SK-N-SH treated with all-trans-retinoic acid at 6 μM for 48 hours (cell line): ENCODE results near the gene PHF19.
A peak's percentile ranks its signal among the peaks of the same experiment; 100 is the strongest.

Experiments
- ATAC-seq: fragments of 200-7000 bp; cut with Tn5 transposase; 3 replicates; pipeline ENCODE4 v1.9.1; 2020; ENCODE audit warnings: mild to moderate bottlenecking, moderate library complexity
- ARNTL ChIP-seq: fragments of 450-650 bp; formaldehyde crosslinking; IDR thresholded peaks from 2 replicates; pipeline ENCODE4 v1.5.0; 2020; ENCODE audit warnings: low read depth, mild to moderate bottlenecking, moderate library complexity, borderline replicate concordance
- BACH2 ChIP-seq: fragments of 250-450 bp; sonication (Bioruptor Pico); IDR thresholded peaks from 2 replicates; pipeline ENCODE4 v1.9.0; 2021; ENCODE audit warnings: mild to moderate bottlenecking, borderline replicate concordance
- CSDC2 ChIP-seq: fragments of 250-450 bp; sonication (Bioruptor Pico); IDR thresholded peaks from 2 replicates; pipeline ENCODE4 v1.5.0; 2020; ENCODE audit warnings: mild to moderate bottlenecking, moderate library complexity
- ESRRG ChIP-seq: fragments of 250-450 bp; sonication (Bioruptor Pico); IDR thresholded peaks from 2 replicates; pipeline ENCODE4 v1.6.1; 2021; ENCODE audit warnings: mild to moderate bottlenecking
- GLIS3 ChIP-seq: fragments of 250-450 bp; sonication (Bioruptor Pico); IDR thresholded peaks from 2 replicates; pipeline ENCODE4 v1.5.0; 2020; ENCODE audit warnings: mild to moderate bottlenecking, moderate library complexity
- OSR1 ChIP-seq: fragments of 250-450 bp; sonication (Bioruptor Pico); IDR thresholded peaks from 2 replicates; pipeline ENCODE4 v1.8.0; 2022; ENCODE audit warnings: moderate library complexity, mild to moderate bottlenecking, inconsistent platforms
- RARB ChIP-seq: fragments of 250-450 bp; sonication (Bioruptor Pico); IDR thresholded peaks from 2 replicates; pipeline ENCODE4 v1.8.0; 2021; ENCODE audit warnings: mild to moderate bottlenecking, moderate library complexity
- SNAI2 ChIP-seq: fragments of 250-450 bp; sonication (Bioruptor Pico); IDR thresholded peaks from 2 replicates; pipeline ENCODE4 v1.5.0; 2020; ENCODE audit warnings: mild to moderate bottlenecking, moderate library complexity
- TCF4 ChIP-seq: fragments of 250-450 bp; sonication (Bioruptor Pico); IDR thresholded peaks from 2 replicates; pipeline ENCODE4 v1.8.0; 2021; ENCODE audit warnings: mild to moderate bottlenecking, moderate library complexity, borderline replicate concordance
- TOX ChIP-seq: fragments of 250-450 bp; sonication (Bioruptor Pico); IDR thresholded peaks from 2 replicates; pipeline ENCODE4 v1.8.0; 2021; ENCODE audit warnings: mild to moderate bottlenecking, moderate library complexity, borderline replicate concordance
- ZC3H10 ChIP-seq: fragments of 250-450 bp; sonication (Bioruptor Pico); IDR thresholded peaks from 2 replicates; pipeline ENCODE4 v1.5.1; 2021; ENCODE audit warnings: mild to moderate bottlenecking, moderate library complexity
- ZFP3 ChIP-seq: fragments of 250-450 bp; sonication (Bioruptor Pico); IDR thresholded peaks from 2 replicates; pipeline ENCODE4 v1.5.0; 2020; ENCODE audit warnings: mild to moderate bottlenecking, moderate library complexity
- ZFP30 ChIP-seq: fragments of 450-650 bp; formaldehyde crosslinking; IDR thresholded peaks from 2 replicates; pipeline ENCODE4 v1.5.0; 2022; ENCODE audit warnings: mild to moderate bottlenecking, moderate library complexity
- ZNF70 ChIP-seq: fragments of 450-650 bp; formaldehyde crosslinking; IDR thresholded peaks from 2 replicates; pipeline ENCODE4 v1.5.0; 2020; ENCODE audit warnings: mild to moderate bottlenecking, moderate library complexity
- ZNF8 ChIP-seq: fragments of 450-650 bp; formaldehyde crosslinking; IDR thresholded peaks from 2 replicates; pipeline ENCODE4 v1.5.0; 2020; ENCODE audit warnings: mild to moderate bottlenecking, moderate library complexity
- TF ChIP-seq, protein P1 (sequence below): fragments of 250-450 bp; sonication (Bioruptor Pico); IDR thresholded peaks from 2 replicates; pipeline ENCODE4 v1.5.1; 2020; ENCODE audit warnings: low read depth, mild to moderate bottlenecking, moderate library complexity
- TF ChIP-seq, protein P2 (sequence below): fragments of 250-450 bp; sonication (Bioruptor Pico); IDR thresholded peaks from 2 replicates; pipeline ENCODE4 v1.8.0; 2020; ENCODE audit warnings: mild to moderate bottlenecking, moderate library complexity, borderline replicate concordance
- TF ChIP-seq, protein P3 (sequence below): fragments of 250-450 bp; sonication (Bioruptor Pico); IDR thresholded peaks from 2 replicates; pipeline ENCODE4 v1.5.1; 2021; ENCODE audit warnings: mild to moderate bottlenecking, moderate library complexity
- TF ChIP-seq, protein P4 (sequence below): fragments of 250-450 bp; sonication (Bioruptor Pico); IDR thresholded peaks from 2 replicates; pipeline ENCODE4 v1.5.0; 2020; ENCODE audit warnings: mild to moderate bottlenecking, moderate library complexity
- TF ChIP-seq, protein P5 (sequence below): fragments of 250-450 bp; sonication (Bioruptor Pico); IDR thresholded peaks from 2 replicates; pipeline ENCODE4 v1.8.0; 2021; ENCODE audit warnings: low read depth, mild to moderate bottlenecking, moderate library complexity, borderline replicate concordance

Gene PHF19

DNA sequence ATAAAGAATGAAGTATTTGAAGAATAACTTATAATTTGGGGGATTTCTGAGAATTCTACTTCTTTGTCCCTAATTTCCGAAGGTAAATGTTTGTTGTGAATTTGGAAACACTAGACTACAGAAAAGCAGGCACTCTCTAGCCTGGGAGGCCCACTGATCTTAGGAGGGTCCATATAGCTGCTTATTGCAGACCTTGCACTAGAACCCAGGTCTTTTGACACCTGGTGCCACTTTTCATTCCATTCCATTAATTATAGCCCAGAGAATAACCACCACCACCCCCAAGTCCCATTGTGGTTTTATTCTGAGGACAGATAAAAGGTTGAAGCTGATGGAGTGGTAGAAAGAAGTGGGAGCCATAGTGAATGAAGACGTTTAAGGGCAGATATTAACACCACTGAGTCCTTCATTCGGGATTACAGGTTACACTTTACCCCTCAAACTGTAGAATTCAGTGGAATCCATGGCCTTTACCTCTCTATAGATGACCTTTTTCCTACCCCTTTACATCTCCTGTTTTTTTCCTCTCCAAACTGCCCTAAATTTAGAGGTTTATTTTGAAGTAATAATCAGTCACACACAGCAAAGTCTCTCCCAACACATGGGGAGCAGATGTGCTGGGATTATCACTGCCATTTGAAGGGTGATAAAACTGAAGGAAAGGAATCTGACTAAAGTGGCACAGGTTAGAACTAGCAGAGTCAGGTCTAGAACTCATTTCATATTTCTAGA, 22.2 kb downstream of the PHF19 start (continued):
- TF ChIP-seq, protein P1, sequence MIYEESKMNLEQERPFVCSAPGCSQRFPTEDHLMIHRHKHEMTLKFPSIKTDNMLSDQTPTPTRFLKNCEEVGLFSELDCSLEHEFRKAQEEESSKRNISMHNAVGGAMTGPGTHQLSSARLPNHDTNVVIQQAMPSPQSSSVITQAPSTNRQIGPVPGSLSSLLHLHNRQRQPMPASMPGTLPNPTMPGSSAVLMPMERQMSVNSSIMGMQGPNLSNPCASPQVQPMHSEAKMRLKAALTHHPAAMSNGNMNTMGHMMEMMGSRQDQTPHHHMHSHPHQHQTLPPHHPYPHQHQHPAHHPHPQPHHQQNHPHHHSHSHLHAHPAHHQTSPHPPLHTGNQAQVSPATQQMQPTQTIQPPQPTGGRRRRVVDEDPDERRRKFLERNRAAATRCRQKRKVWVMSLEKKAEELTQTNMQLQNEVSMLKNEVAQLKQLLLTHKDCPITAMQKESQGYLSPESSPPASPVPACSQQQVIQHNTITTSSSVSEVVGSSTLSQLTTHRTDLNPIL (CRISPR knock-in tag) = no peak

DNA sequence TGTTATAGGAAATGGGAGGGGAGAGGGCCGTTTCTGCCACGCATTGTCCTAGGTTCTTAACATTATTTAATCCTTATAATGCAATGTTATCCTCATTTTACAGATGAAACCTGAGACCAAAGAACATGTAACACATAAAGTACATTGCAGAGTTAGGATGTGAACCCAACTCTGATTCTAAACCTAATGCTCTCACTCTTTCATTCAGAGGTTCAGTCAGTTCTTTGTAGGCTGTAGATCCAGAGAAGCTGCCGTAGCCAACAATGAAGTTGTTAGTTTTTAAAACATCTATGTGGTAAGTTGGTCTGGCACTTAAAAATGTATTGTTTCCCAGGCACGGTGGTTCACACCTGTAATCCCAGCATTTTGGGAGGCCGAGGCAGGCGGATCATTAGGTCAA, 23.8 kb downstream of the PHF19 start:
- ATAC-seq = no peak
- TF ChIP-seq ESRRG (CRISPR knock-in tag) (no peak), ZFP30 (CRISPR knock-in tag) (no peak)
- TF ChIP-seq, all 23 proteins: peak for 0

DNA sequence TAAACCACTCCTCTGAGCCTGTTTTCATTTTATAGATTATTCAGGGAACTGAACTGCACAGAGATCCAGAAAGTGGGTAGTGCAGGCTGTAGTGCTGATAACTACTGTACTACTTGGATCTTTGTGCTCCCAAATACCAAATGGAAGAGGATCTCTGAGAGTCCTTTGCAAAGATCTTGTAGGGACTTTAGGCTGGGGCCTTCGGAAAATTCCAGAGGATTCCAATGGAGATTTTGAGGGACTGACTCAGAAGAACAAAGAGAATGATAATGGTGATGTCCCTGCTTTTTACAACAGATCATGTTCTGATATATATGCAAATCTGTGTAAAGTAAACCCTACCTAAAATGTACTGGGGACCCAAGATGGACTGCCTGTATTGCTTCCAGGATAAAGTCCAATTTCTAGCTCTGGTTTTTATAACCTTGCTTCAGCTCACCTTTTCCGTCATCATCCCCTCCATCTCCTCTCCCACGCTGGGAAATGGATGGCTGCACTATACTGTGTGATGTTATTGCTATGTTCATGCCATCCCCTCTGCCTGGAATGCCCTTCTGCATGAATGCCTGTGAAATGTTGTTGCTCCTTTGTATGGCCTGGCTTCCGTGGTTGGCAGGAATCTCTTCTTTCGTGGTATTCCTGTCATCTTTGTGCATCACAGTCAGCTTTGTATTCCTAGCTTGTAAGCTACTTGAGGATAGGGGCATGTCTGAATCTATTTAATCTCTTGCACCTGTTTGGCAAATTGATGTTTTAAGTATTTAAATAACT, 24.6 kb downstream of the PHF19 start:
- ATAC-seq = no peak
- TF ChIP-seq BACH2 (no peak), RARB (CRISPR knock-in tag) (no peak), OSR1 (CRISPR knock-in tag) (no peak), ZFP3 (CRISPR knock-in tag) (no peak), CSDC2 (CRISPR knock-in tag) (no peak), GLIS3 (CRISPR knock-in tag) (no peak), ZFP30 (CRISPR knock-in tag) (no peak)
- TF ChIP-seq, protein P2, sequence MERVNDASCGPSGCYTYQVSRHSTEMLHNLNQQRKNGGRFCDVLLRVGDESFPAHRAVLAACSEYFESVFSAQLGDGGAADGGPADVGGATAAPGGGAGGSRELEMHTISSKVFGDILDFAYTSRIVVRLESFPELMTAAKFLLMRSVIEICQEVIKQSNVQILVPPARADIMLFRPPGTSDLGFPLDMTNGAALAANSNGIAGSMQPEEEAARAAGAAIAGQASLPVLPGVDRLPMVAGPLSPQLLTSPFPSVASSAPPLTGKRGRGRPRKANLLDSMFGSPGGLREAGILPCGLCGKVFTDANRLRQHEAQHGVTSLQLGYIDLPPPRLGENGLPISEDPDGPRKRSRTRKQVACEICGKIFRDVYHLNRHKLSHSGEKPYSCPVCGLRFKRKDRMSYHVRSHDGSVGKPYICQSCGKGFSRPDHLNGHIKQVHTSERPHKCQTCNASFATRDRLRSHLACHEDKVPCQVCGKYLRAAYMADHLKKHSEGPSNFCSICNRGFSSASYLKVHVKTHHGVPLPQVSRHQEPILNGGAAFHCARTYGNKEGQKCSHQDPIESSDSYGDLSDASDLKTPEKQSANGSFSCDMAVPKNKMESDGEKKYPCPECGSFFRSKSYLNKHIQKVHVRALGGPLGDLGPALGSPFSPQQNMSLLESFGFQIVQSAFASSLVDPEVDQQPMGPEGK (CRISPR knock-in tag) = no peak

DNA sequence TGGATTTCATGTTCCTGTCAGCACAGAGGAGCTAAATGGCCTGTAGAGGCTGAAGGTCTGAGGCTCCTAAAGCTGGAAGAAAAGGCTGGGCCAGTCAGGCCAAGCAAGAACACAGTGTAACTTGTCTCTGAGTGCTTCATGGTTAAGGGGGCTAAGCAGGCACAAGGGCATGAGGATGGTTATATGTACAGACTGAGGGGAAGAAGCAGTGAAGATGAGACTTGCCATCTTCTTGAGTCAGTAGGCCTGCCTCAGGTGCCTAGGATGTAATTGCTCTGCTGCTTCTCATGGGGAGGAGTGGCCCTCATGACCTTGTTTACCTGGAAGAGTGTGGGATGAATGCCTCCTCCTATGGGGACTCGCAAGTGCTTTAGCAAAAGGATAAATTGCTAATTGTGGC, 25.5 kb downstream of the PHF19 start:
- TF ChIP-seq OSR1 (CRISPR knock-in tag) = no peak
- no peak for TF ChIP-seq ZNF70 (CRISPR knock-in tag)
- TF ChIP-seq, protein P3, sequence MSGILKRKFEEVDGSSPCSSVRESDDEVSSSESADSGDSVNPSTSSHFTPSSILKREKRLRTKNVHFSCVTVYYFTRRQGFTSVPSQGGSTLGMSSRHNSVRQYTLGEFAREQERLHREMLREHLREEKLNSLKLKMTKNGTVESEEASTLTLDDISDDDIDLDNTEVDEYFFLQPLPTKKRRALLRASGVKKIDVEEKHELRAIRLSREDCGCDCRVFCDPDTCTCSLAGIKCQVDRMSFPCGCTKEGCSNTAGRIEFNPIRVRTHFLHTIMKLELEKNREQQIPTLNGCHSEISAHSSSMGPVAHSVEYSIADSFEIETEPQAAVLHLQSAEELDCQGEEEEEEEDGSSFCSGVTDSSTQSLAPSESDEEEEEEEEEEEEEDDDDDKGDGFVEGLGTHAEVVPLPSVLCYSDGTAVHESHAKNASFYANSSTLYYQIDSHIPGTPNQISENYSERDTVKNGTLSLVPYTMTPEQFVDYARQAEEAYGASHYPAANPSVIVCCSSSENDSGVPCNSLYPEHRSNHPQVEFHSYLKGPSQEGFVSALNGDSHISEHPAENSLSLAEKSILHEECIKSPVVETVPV (CRISPR knock-in tag) = no peak
- TF ChIP-seq SNAI2 (CRISPR knock-in tag) = no peak
- no peak for TF ChIP-seq TCF4 (CRISPR knock-in tag)
- no peak for TF ChIP-seq ZNF8
- TF ChIP-seq BACH2 = no peak
- TF ChIP-seq, protein P1 (CRISPR knock-in tag) = no peak
- no peak for TF ChIP-seq ESRRG (CRISPR knock-in tag)
- TF ChIP-seq, protein P4, sequence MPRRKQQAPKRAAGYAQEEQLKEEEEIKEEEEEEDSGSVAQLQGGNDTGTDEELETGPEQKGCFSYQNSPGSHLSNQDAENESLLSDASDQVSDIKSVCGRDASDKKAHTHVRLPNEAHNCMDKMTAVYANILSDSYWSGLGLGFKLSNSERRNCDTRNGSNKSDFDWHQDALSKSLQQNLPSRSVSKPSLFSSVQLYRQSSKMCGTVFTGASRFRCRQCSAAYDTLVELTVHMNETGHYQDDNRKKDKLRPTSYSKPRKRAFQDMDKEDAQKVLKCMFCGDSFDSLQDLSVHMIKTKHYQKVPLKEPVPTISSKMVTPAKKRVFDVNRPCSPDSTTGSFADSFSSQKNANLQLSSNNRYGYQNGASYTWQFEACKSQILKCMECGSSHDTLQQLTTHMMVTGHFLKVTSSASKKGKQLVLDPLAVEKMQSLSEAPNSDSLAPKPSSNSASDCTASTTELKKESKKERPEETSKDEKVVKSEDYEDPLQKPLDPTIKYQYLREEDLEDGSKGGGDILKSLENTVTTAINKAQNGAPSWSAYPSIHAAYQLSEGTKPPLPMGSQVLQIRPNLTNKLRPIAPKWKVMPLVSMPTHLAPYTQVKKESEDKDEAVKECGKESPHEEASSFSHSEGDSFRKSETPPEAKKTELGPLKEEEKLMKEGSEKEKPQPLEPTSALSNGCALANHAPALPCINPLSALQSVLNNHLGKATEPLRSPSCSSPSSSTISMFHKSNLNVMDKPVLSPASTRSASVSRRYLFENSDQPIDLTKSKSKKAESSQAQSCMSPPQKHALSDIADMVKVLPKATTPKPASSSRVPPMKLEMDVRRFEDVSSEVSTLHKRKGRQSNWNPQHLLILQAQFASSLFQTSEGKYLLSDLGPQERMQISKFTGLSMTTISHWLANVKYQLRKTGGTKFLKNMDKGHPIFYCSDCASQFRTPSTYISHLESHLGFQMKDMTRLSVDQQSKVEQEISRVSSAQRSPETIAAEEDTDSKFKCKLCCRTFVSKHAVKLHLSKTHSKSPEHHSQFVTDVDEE (CRISPR knock-in tag) = no peak
- TF ChIP-seq, protein P5, sequence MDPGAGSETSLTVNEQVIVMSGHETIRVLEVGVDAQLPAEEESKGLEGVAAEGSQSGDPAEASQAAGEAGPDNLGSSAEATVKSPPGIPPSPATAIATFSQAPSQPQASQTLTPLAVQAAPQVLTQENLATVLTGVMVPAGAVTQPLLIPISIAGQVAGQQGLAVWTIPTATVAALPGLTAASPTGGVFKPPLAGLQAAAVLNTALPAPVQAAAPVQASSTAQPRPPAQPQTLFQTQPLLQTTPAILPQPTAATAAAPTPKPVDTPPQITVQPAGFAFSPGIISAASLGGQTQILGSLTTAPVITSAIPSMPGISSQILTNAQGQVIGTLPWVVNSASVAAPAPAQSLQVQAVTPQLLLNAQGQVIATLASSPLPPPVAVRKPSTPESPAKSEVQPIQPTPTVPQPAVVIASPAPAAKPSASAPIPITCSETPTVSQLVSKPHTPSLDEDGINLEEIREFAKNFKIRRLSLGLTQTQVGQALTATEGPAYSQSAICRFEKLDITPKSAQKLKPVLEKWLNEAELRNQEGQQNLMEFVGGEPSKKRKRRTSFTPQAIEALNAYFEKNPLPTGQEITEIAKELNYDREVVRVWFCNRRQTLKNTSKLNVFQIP (CRISPR knock-in tag) = no peak
- no peak for TF ChIP-seq ZC3H10 (CRISPR knock-in tag)
- TF ChIP-seq TOX (CRISPR knock-in tag) = no peak
- no peak for TF ChIP-seq ARNTL
- ATAC-seq = peak; percentile 18
